HG03432 (cell line): ENCODE measurements around the gene CCDC121.

Source experiments
- ATAC-seq: cut with Tn5 transposase; IDR thresholded peaks from one replicate; pipeline ENCODE4 v1.9.1; 2021; ENCODE audit warnings: mild to moderate bottlenecking, moderate library complexity; ENCODE audit not compliant: unreplicated experiment

The CCDC121 gene

DNA sequence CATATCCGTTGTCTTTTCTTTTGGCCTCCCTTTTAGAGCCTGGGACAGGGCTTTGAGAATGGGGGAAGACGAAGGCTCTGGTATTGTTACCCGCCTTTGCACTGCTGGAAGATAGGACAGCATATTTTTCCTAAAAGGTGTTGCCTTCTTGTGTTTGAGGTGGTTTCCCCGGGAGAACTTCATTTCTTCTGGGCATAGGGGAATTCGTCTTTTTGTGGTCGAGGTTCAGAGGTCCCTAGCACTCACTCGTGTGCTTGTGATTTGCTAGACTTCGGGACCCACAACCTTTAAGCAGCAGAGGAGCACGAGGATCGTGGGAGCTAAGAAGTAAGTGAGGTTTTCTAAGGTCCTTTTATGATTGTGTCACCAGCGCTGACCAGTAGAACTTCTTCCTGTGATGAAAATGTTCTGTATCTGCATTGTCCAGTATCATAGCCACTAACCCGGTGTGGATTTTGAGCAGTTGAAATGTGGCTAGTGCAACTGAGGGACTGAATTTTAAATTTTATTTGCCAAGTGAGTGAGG is 45.4 kb downstream of the CCDC121 start:
- peak; percentile 5 for ATAC-seq

DNA sequence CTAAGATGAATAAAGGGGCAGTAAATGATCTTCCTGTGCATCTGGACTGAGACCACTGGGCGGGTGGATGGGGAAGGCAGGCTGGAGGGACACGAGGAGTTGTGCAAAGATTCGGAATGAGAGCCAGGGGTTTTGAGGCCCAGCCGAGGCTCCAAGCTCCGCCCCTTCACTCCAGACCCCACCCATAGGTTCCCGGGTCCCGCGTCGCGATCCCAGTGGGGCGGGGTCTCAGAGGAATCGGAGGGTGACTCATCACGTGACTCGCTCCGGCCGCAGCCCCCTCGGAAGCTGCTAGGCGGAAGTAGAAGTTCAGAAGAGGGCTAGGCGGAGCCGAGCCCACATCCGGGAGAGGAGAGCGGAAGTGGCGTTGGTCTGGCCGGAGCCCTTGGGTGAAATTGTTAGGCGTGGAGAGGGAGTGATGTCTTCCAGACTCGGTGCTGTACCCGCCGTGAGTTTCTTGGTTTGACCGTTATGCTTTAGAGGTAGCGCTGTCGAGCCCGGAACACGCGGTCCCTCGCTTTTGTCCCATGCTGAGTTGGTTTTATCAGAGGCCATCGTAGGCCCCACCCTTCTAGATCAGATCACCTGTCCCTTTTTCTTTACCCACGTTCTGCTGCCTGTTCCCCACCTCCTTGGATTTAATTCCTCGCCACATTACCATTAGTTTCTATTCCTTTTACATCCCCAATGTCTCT is 46.0 kb downstream of the CCDC121 start, which contains the start of gene ZNF512:
ZNF512 (plus strand) TSS at position 348 of the 695 bp plus-strand sequence; CDS start at position 419, 71 bp downstream.
- ATAC-seq, result peak; percentile 93

DNA sequence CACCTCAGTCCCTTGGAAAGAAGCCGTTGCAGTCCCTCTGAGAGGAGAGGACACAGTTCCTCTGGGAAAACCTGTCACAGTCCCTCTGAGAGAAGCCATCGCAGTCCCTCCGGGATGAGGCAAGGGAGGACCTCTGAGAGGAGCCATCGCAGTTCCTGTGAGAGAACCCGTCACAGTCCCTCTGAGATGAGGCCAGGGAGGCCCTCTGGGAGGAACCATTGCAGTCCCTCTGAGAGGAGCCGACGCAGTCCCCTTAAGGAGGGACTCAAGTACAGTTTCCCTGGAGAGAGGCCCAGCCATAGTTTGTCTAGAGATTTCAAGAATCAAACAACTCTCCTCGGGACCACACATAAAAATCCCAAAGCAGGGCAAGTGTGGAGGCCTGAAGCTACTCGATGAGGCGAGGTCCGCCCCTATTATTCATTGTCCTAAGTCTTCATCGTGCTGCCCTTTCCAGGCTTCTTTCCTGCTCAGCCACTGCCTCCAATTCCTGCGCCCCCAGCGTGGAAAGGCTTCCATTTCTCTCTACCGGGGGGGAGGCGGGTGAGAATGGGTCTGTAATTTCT is 46.6 kb downstream of the CCDC121 start:
- no peak for ATAC-seq

DNA sequence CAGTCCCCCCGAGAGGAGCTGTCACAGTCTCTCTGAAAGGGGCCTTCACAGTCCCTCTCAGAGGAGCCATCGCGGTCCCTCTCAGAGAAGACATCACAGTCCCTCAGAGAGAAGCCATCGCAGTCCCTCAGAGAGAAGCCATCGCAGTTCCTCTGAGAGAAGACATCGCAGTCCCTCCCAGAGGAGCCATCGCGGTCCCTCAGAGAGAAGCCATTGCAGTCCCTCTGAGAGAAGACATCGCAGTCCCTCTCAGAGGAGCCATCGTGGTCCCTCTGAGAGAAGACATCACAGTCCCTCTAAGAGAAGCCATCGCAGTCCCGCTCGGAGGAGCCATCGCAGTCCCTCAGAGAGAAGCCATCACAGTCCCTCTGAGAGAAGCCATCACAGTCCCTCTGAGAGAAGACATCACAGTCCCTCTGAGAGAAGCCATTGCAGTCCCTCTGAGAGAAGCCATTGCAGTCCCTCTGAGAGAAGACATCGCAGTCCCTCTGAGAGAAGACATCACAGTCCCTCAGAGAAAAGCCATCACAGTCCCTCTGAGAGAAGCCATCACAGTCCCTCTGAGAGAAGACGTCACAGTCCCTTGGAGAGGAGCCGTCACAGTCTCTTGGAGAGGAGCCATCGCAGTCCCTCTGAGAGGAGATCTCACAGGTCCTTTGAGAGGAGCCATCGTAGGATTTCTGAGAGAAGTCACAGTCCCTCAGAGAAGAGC is 47.2 kb downstream of the CCDC121 start:
- ATAC-seq, result no peak
